Muscle layer of colon (tissue), 2 donors: ENCODE results near the gene TBPL2.

ENCODE experiments used
- H3K27ac ChIP-seq: one replicate; pipeline ENCODE4 v1.7.0; 2013; ENCODE audit warnings: low read depth, mild to moderate bottlenecking, low read length, moderate library complexity
- H3K27me3 ChIP-seq, 2 donors: one replicate each; pipeline ENCODE4 v1.7.0; 2013; ENCODE audit warnings: low read length in 2 of 2, mild to moderate bottlenecking in 2 of 2; ENCODE audit not compliant: insufficient read depth in 2 of 2, control insufficient read depth in 1 of 2
- H3K36me3 ChIP-seq: one replicate; pipeline ENCODE4 v1.7.0; 2013; ENCODE audit warnings: mild to moderate bottlenecking, low read length; ENCODE audit not compliant: insufficient read depth
- H3K4me1 ChIP-seq: one replicate; pipeline ENCODE4 v1.7.0; 2013; ENCODE audit warnings: mild to moderate bottlenecking, low read length; ENCODE audit not compliant: insufficient read depth
- H3K4me3 ChIP-seq, 2 donors: one replicate each; pipeline ENCODE4 v1.7.0; 2013; ENCODE audit warnings: low read length in 2 of 2, low read depth in 1 of 2, mild to moderate bottlenecking in 1 of 2, moderate library complexity in 1 of 2
- H3K9ac ChIP-seq: one replicate; pipeline ENCODE4 v1.7.0; 2013; ENCODE audit warnings: low read length
- H3K9me3 ChIP-seq: one replicate; pipeline ENCODE4 v1.7.0; 2013; ENCODE audit warnings: mild to moderate bottlenecking, low read length
- donor health status: abdominal sarcoma.
- donor health status: Adenocarcinoma of cecum.

TBPL2 gene

DNA sequence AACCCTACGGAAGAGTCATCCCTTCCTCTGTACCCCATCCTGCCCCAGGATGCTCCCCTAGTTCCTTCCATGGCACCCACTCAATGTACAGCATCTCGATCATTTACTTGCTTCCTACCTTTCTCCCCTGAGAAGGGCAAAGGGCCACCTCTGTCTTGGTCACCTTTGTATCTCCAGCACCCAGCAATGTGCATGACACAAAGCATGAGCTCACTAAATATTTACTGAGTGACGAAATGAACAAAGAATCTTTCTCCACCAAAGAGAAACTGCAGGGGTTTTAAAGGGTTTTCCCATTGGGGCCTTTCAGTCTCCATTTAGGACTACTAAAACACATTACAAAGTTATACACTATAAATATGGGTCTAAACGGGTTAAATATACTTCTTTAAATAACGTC, 59.4 kb downstream of the TBPL2 start:
- Histone ChIP-seq H3K9ac (no peak overlapping the region), H3K9me3 (no peaks in the 10 kb centered on the region), H3K27ac (no peak overlapping the region), H3K4me1 (no peaks in the 10 kb centered on the region), H3K36me3 (peaks cover 63% of the 10 kb centered on the region), H3K27me3 (no peaks in the 10 kb centered on the region), H3K4me3 (no peak overlapping the region)

DNA sequence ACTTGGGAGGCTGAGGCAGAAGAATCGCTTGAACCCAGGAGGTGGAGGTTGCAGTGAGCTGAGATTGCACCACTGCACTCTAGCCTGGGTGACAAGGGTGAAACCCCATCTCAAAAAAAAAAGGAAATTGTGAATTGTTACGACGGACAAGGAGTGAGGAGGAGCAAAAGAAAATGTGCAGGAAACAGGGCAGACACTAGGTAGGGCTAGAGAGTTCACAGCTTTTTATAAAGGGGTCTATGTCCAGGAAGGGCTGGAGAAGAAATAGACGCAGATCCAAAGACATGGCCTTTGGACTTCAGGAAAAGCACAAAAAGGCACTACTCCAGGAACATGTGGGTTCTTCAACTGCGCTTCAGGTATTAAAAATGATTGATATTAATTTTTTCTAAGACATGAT, 63.2 kb downstream of the TBPL2 start:
- H3K4me1 ChIP-seq: no peaks in the 10 kb centered on the region
- H3K4me3 ChIP-seq: no peak overlapping the region
- no peaks in the 10 kb centered on the region for H3K9me3 ChIP-seq
- H3K27ac ChIP-seq: no peak overlapping the region
- H3K36me3 ChIP-seq: peaks cover 63% of the 10 kb centered on the region
- H3K9ac ChIP-seq: no peak overlapping the region
- no peaks in the 10 kb centered on the region for H3K27me3 ChIP-seq

DNA sequence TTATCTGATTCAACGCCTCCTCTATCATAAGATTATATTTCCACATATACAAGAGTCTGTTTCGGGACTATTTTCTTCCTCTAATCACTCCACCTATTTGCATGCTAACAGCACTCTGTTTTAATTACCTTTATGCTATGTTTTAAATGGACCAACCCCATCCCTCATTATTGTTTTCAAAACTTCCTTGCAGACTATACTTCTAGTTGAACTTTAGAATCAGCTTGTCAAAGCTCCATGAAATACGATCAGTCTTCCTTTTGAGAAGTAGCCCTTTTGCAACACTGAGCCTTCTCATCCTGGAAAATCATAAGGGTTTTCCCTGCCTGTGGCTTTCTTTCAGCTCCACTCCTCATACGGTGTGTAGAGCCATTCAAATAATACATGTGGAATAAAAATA, 65.6 kb downstream of the TBPL2 start:
- Histone ChIP-seq H3K27ac (no peak overlapping the region), H3K9ac (no peak overlapping the region), H3K4me1 (no peaks in the 10 kb centered on the region), H3K4me3 (no peak overlapping the region), H3K9me3 (no peaks in the 10 kb centered on the region), H3K27me3 (no peaks in the 10 kb centered on the region), H3K36me3 (peaks cover 43% of the 10 kb centered on the region)

DNA sequence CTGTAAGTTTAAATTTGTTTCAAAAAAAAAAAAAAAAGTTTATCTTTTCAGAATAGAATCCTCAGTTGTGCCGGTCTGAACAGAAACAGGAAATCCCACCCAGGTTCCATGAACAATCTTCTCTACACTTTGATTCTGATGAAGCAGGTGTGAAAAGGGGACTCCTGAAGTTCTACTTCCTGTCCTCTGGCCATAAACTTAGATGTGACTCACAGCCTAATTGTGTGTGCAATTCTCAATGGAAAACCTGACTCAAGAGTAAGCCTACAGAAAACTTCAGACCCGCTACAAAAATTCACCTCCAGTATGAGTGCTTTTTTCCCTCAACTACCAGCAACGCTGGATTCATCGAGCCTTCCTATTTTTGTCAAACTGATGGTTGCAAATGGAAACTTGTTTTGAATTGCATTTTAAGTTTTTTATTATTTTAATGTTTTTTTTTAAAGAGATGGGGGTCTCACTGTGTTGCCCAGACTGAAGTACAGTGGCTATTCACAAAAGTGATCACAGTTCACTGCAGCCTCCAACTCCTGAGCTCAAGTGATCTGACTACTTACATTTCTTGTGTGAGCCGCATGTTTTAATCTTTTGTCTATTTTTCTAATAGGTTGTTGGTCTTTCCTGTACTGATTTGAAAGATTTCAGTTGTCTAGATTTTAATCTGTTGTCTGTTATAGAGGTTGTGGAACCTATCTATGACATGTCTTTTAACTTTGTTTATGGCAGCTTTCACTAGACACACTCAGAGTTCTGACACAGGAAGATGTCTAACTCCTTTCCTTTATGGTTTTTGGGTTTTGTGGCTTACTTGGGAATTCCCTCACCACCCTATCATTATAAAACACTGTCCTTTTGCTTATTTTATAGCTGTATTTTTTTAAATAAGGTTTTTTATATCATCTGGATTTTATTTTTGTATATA, 66.4 kb downstream of the TBPL2 start:
- H3K9me3 ChIP-seq: no peaks in the 10 kb centered on the region
- H3K27ac ChIP-seq: no peak overlapping the region
- H3K4me3 ChIP-seq: no peak overlapping the region
- peaks cover 46% of the 10 kb centered on the region for H3K36me3 ChIP-seq
- no peaks in the 10 kb centered on the region for H3K27me3 ChIP-seq
- H3K9ac ChIP-seq: no peak overlapping the region
- no peaks in the 10 kb centered on the region for H3K4me1 ChIP-seq

DNA sequence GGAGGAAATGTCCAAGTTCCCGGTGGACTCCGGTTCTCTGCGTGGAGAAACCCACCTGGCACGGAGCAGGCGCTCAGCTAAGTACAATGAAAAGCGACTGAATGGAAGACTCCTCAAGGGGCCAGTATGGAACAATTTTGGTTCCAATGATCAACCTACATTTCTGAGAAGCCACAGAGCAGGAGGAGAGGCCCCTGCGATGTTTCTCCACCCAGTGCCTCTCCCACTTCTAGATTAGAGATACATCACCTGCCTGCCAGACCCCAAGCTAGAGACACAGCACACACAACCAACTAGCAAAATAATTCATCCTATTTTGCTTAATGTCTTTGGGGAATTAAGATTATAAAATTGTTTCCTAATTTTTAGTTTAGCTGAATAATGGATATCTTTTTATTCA, 67.6 kb downstream of the TBPL2 start:
- H3K27me3 ChIP-seq: no peaks in the 10 kb centered on the region
- no peak overlapping the region for H3K9ac ChIP-seq
- no peaks in the 10 kb centered on the region for H3K9me3 ChIP-seq
- H3K36me3 ChIP-seq: peaks cover 36% of the 10 kb centered on the region
- H3K4me3 ChIP-seq: no peak overlapping the region
- H3K4me1 ChIP-seq: no peaks in the 10 kb centered on the region
- H3K27ac ChIP-seq: no peak overlapping the region

DNA sequence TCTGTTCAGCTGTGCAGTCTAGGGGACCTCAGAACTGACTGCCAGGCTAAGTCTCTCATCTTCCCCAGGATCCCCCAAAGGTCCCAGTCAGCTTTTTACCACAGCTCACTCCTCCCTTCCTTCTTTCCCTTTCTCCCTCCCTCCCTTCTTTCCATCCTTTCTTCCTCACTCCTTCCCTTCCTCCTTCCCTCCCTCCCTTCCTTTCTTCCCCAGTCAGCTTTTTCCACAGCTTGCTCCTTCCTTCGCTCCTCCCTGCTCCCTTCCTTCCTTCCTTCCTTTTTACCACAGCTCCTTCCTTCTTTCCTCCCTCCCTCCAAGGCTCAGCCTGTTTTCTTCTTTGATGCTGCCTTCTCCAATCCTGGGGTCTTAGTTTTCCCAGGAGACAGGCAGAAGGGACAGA, 68.0 kb downstream of the TBPL2 start:
- H3K4me1 ChIP-seq: no peaks in the 10 kb centered on the region
- no peaks in the 10 kb centered on the region for H3K9me3 ChIP-seq
- H3K36me3 ChIP-seq: peaks cover 34% of the 10 kb centered on the region
- no peak overlapping the region for H3K27ac ChIP-seq
- no peaks in the 10 kb centered on the region for H3K27me3 ChIP-seq
- H3K4me3 ChIP-seq: no peak overlapping the region
- H3K9ac ChIP-seq: no peak overlapping the region

DNA sequence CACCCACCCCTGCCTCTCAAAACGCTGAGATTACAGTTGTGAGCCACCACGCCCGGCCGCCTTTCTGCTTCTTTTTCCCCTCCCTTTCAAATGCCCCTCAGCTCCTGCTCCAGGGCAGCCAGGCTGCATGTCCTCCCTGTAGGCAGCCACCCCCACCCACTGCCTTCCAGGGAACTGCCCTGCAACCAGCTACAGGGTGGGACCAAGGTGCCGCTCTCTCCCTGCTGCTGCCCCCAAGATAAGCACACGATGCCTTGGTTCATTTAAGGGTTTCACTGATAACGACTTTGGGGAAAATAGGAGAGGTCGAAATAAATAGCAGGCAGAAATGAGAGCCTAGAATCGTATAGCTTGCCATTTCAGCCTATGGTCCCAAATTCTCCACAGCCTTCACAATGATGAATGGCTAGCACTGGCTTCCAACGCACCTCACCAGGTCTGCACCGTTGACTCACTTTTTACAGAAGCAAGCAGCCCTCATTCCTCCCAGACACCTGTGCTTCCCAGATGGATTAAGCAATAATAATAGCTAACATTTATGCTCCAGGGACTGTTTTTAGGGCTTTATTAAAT, 69.4 kb downstream of the TBPL2 start:
- Histone ChIP-seq H3K27ac (no peak overlapping the region), H3K9me3 (no peaks in the 10 kb centered on the region), H3K27me3 (no peaks in the 10 kb centered on the region), H3K36me3 (peaks cover 19% of the 10 kb centered on the region), H3K4me1 (no peaks in the 10 kb centered on the region), H3K9ac (no peak overlapping the region), H3K4me3 (no peak overlapping the region)

DNA sequence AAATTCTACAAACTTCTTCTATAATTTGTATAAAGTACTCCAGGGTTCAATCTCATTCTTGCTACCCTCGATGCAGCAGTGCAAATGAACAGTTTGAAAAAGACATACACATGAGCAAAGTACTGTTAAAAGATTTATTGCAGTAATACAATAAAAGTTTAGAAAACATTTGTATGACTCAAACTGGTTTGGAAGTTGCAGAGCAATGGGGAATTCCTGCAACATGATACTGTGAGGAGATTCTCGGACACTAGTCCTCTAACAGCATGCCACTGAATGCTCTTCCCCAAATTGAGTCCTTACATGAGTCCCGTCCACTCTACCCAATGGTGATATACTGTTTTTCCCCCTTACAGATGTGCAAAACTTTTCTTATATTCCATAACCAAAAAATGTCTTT, 74.1 kb downstream of the TBPL2 start:
- Histone ChIP-seq H3K4me1 (no peaks in the 10 kb centered on the region), H3K27ac (no peak overlapping the region), H3K27me3 (no peaks in the 10 kb centered on the region), H3K4me3 (no peak overlapping the region), H3K9ac (no peak overlapping the region), H3K36me3 (peaks cover 6% of the 10 kb centered on the region), H3K9me3 (no peaks in the 10 kb centered on the region)
